Activated CD8-positive, alpha-beta memory T cell treated with anti-CD3 and anti-CD28 coated beads for 4 hours (primary cell): Measurements from ENCODE around the gene RUNX1.

Experiments
- DNase-seq, 2 donors: peaks; one replicate each; pipeline ENCODE4 v3.0.0-alpha.2; 2020; ENCODE audit warnings: low read depth in 2 of 2

RUNX1 gene

GRCh38 chr21:34924771-34925419, 124.2 kb downstream of the RUNX1 start:
- no peak for DNase-seq

GRCh38 chr21:34924194-34924593, 124.9 kb downstream of the RUNX1 start:
- no peak for DNase-seq

- no peak for DNase-seq
These were observed 125.5 kb downstream of the RUNX1 start for GRCh38 chr21:34923626-34924025.

GRCh38 chr21:34923202-34923601, 125.9 kb downstream of the RUNX1 start:
- no peak for DNase-seq

- no peak for DNase-seq
These were observed 126.6 kb downstream of the RUNX1 start for GRCh38 chr21:34922479-34922878.

GRCh38 chr21:34921151-34921550, 128.0 kb downstream of the RUNX1 start:
- DNase-seq: no peak

GRCh38 chr21:34919406-34919805, 129.7 kb downstream of the RUNX1 start:
- DNase-seq: no peak

- DNase-seq: no peak
These were observed 132.7 kb downstream of the RUNX1 start for GRCh38 chr21:34916446-34916845.

GRCh38 chr21:34915364-34915841, 133.7 kb downstream of the RUNX1 start:
- DNase-seq: no peak

GRCh38 chr21:34914239-34914638, 134.9 kb downstream of the RUNX1 start:
- DNase-seq: no peak

- no peak for DNase-seq
These were observed 135.3 kb downstream of the RUNX1 start for GRCh38 chr21:34913811-34914210.

GRCh38 chr21:34912022-34912945, 136.8 kb downstream of the RUNX1 start:
- DNase-seq: no peak

GRCh38 chr21:34911360-34911759, 137.7 kb downstream of the RUNX1 start:
- DNase-seq: no peak

GRCh38 chr21:34910396-34910795, 138.7 kb downstream of the RUNX1 start:
- DNase-seq: no peak

GRCh38 chr21:34909492-34910292, 139.4 kb downstream of the RUNX1 start:
- no peak for DNase-seq

GRCh38 chr21:34908419-34909055, 140.6 kb downstream of the RUNX1 start:
- DNase-seq: no peak

GRCh38 chr21:34907461-34908418, 141.4 kb downstream of the RUNX1 start:
- no peak for DNase-seq

- DNase-seq: no peak
These were observed 142.7 kb downstream of the RUNX1 start for GRCh38 chr21:34906401-34906800.

GRCh38 chr21:34905218-34905537, 143.9 kb downstream of the RUNX1 start:
- DNase-seq: no peak

GRCh38 chr21:34904526-34905217, 144.4 kb downstream of the RUNX1 start:
- no peak for DNase-seq
